ENCODE measurements around the gene C20orf204.

- TF ChIP-seq CTCF (IDR thresholded peaks at IDR 0.05) (no peak), POLR2A (IDR thresholded peaks at IDR 0.05) (no peak)
These were observed 38.3 kb downstream of the C20orf204 start for GRCh38 chr20:64074184-64074789.

Data from adrenal gland (tissue), 5 donors.